Measurements from ENCODE around the gene UCN.
"Not testable (repeated sequence)": the region's sequence is repeated elsewhere in the genome, so short reads cannot be mapped to it uniquely, and the experiment has no call there.

Gene UCN

GRCh38 chr2:27281855-27282559, 26.2 kb downstream of the UCN start, which contains the start of gene TRIM54:
Gene TRIM54 (plus strand): TSS chr2:27282429. CDS start chr2:27282732, 303 bp downstream.
- FAIRE-seq, result no peak

- no peak for FAIRE-seq
Observed at GRCh38 chr2:27281442-27281841, 26.8 kb downstream of the UCN start.

GRCh38 chr2:27280826-27281225, 27.4 kb downstream of the UCN start:
- no peak for FAIRE-seq

GRCh38 chr2:27278010-27278409, 30.2 kb downstream of the UCN start:
- no peak for FAIRE-seq

GRCh38 chr2:27275211-27276150, 32.8 kb downstream of the UCN start, which contains the start of gene DNAJC5G:
Gene DNAJC5G (plus strand): TSS chr2:27275433. CDS start chr2:27276729, 1,296 bp downstream.
- FAIRE-seq, result no peak

GRCh38 chr2:27272537-27273522, 35.4 kb downstream of the UCN start:
- FAIRE-seq, result not testable (repeated sequence)

- FAIRE-seq, result no peak
Observed at GRCh38 chr2:27271631-27272340, 36.5 kb downstream of the UCN start.

- no peak for FAIRE-seq
Observed at GRCh38 chr2:27270670-27271069, 37.6 kb downstream of the UCN start.

- no peak for FAIRE-seq
Observed at GRCh38 chr2:27270131-27270530, 38.1 kb downstream of the UCN start.

- FAIRE-seq, result not testable (repeated sequence)
Observed at GRCh38 chr2:27268296-27268695, 39.9 kb downstream of the UCN start.

- FAIRE-seq, result no peak
Observed at GRCh38 chr2:27265536-27265870, 42.7 kb downstream of the UCN start.

GRCh38 chr2:27264753-27265535, 43.3 kb downstream of the UCN start:
- FAIRE-seq, result no peak

- no peak for FAIRE-seq
Observed at GRCh38 chr2:27264253-27264752, 43.9 kb downstream of the UCN start.

GRCh38 chr2:27263287-27264252, 44.7 kb downstream of the UCN start:
- no peak for FAIRE-seq

GRCh38 chr2:27262379-27263286, 45.6 kb downstream of the UCN start, which contains the start of gene SLC30A3:
Gene SLC30A3 (minus strand): TSS chr2:27263047. CDS start chr2:27262906, 141 bp downstream.
- FAIRE-seq, result no peak

- no peak for FAIRE-seq
Observed at GRCh38 chr2:27261926-27262298, 46.3 kb downstream of the UCN start.

- FAIRE-seq, result no peak
Observed at GRCh38 chr2:27261241-27261925, 46.9 kb downstream of the UCN start.

GRCh38 chr2:27258051-27258450, 50.2 kb downstream of the UCN start:
- FAIRE-seq, result no peak
